ENCODE data around the gene RIN1.

- TF ChIP-seq POLR2A (IDR thresholded peaks at IDR 0.05) (peak; percentile 94), POLR2AphosphoS5 (IDR thresholded peaks at IDR 0.05) (peak; percentile 94 to 97 (median 95))
Observed at GRCh38 chr11:66344550-66345315, 8.5 kb upstream of the RIN1 start, which contains the start of gene BRMS1.

All from transverse colon (tissue), 3 donors.